IMR-90 (cell line): ENCODE measurements around the gene LTBP2. TPM values are rescaled to one million over a fixed set of nuclear protein-coding genes. Genes with fewer than 3 reads are reported as not detected.

Experiments used
- ATAC-seq: fragments of 200-7000 bp; cut with Tn5 transposase; 2 replicates; pipeline ENCODE4 v1.9.1; 2020; ENCODE audit warnings: low read depth, mild to moderate bottlenecking, moderate library complexity
- BruUV-seq: library from RNA; stranded (reverse); fragments of 400-500 nt; replicated peaks from 2 replicates; lab custom pipeline; 2021; lab: Mats Ljungman, UMichigan
- CTCF ChIA-PET: fragments of 300-600 bp; formaldehyde crosslinking; extraction: SDS; loops from one replicate; lab custom pipeline; 2021; ENCODE audit warnings: antibody characterized with exemption; lab: Yijun Ruan, JAX
- POLR2A ChIA-PET: fragments of 300-600 bp; sonication (Branson Sonifier 250); formaldehyde crosslinking; loops from one replicate; lab custom pipeline; 2022; ENCODE audit warnings: antibody characterized with exemption; ENCODE audit not compliant: unreplicated experiment; lab: Charles Lee
- DNase-seq: peaks from one replicate; pipeline ENCODE4 v3.0.0; 2013
- H2AFZ ChIP-seq: replicated peaks from 2 replicates; pipeline ENCODE3; 2013; ENCODE audit warnings: low read length, mild to moderate bottlenecking; ENCODE audit not compliant: poor library complexity
- H2AK5ac ChIP-seq: 2 replicates; pipeline ENCODE4 v1.6.1; 2013; ENCODE audit warnings: low read depth, low read length, inconsistent platforms
- H2AK9ac ChIP-seq: replicated peaks from 2 replicates; pipeline ENCODE3; 2013; ENCODE audit warnings: mild to moderate bottlenecking, low read depth, low read length, moderate library complexity; ENCODE audit not compliant: poor library complexity
- H2BK120ac ChIP-seq: 2 replicates; pipeline ENCODE4 v1.6.1; 2013; ENCODE audit warnings: low read depth, low read length, inconsistent platforms
- H2BK15ac ChIP-seq: 3 replicates; pipeline ENCODE4 v1.6.1; 2013; ENCODE audit warnings: low read depth, low read length, inconsistent platforms
- H2BK20ac ChIP-seq: 2 replicates; pipeline ENCODE4 v1.6.1; 2013; ENCODE audit warnings: low read depth, mild to moderate bottlenecking, inconsistent platforms, low read length, moderate library complexity
- H2BK5ac ChIP-seq: 2 replicates; pipeline ENCODE4 v1.6.1; 2013; ENCODE audit warnings: mild to moderate bottlenecking, low read depth, low read length, inconsistent platforms; ENCODE audit not compliant: poor library complexity, severe bottlenecking
- H3K14ac ChIP-seq: replicated peaks from 2 replicates; pipeline ENCODE4 v1.6.1; 2013; ENCODE audit warnings: low read depth, low read length, inconsistent platforms
- H3K18ac ChIP-seq: 2 replicates; pipeline ENCODE4 v1.6.1; 2013; ENCODE audit warnings: low read depth, low read length, control low read depth
- H3K23ac ChIP-seq: 2 replicates; pipeline ENCODE4 v1.6.1; 2013; ENCODE audit warnings: low read depth, low read length, inconsistent platforms
- H3K27ac ChIP-seq: 2 replicates; pipeline ENCODE4 v1.5.1; 2013; ENCODE audit warnings: mild to moderate bottlenecking, control low read depth, low read length; ENCODE audit not compliant: insufficient read depth
- H3K27me3 ChIP-seq: 2 replicates; pipeline ENCODE4 v1.6.1; 2013; ENCODE audit warnings: low read length; ENCODE audit not compliant: control insufficient read depth, insufficient read depth
- H3K36me3 ChIP-seq: 2 replicates; pipeline ENCODE4 v1.6.1; 2013; ENCODE audit warnings: low read length, mixed read lengths; ENCODE audit not compliant: control insufficient read depth, insufficient read depth
- H3K4ac ChIP-seq: 2 replicates; pipeline ENCODE4 v1.6.1; 2013; ENCODE audit warnings: low read depth, low read length, inconsistent platforms
- H3K4me1 ChIP-seq: 2 replicates; pipeline ENCODE4 v1.6.1; 2013; ENCODE audit warnings: low read length, mixed read lengths; ENCODE audit not compliant: control insufficient read depth, insufficient read depth
- H3K4me2 ChIP-seq: 2 replicates; pipeline ENCODE4 v1.6.1; 2013; ENCODE audit warnings: low read depth, mild to moderate bottlenecking, control low read depth, low read length, moderate library complexity
- H3K4me3 ChIP-seq: 2 replicates; pipeline ENCODE4 v1.5.1; 2013; ENCODE audit warnings: low read depth, mild to moderate bottlenecking, control low read depth, low read length, moderate library complexity; ENCODE audit not compliant: insufficient read depth
- H3K56ac ChIP-seq: 2 replicates; pipeline ENCODE4 v1.6.1; 2013; ENCODE audit warnings: low read length, inconsistent platforms; ENCODE audit not compliant: insufficient read depth; ENCODE audit errors: extremely low read depth
- H3K79me1 ChIP-seq, 2 experiments: 2 replicates each; pipeline ENCODE4 v1.6.1; 2013; ENCODE audit warnings: low read length in 2 of 2, inconsistent platforms in 1 of 2, low read depth in 1 of 2
- H3K9ac ChIP-seq: 2 replicates; pipeline ENCODE4 v1.6.1; 2013; ENCODE audit warnings: low read depth, low read length, control low read depth
- H3K9me1 ChIP-seq: 2 replicates; pipeline ENCODE4 v1.6.1; 2013; ENCODE audit warnings: low read length, inconsistent platforms; ENCODE audit not compliant: insufficient read depth
- H3K9me3 ChIP-seq: 2 replicates; pipeline ENCODE4 v1.6.1; 2013; ENCODE audit warnings: low read length; ENCODE audit not compliant: control insufficient read depth, insufficient read depth
- H4K20me1 ChIP-seq: 2 replicates; pipeline ENCODE4 v1.6.1; 2013; ENCODE audit warnings: low read length, inconsistent platforms; ENCODE audit not compliant: insufficient read depth
- H4K5ac ChIP-seq: 2 replicates; pipeline ENCODE4 v1.6.1; 2013; ENCODE audit warnings: mild to moderate bottlenecking, low read depth, low read length, control low read depth
- H4K8ac ChIP-seq, 2 experiments: 2 replicates each; pipeline ENCODE4 v1.6.1; 2013; ENCODE audit warnings: low read depth in 2 of 2, low read length in 2 of 2, control low read depth in 1 of 2, inconsistent platforms in 1 of 2
- H4K91ac ChIP-seq: 2 replicates; pipeline ENCODE4 v1.6.1; 2013; ENCODE audit warnings: low read depth, low read length, inconsistent platforms; ENCODE audit not compliant: insufficient read depth
- BHLHE40 ChIP-seq: fragments of 150-350 bp; IDR thresholded peaks from 2 replicates; pipeline ENCODE4 v1.6.1; 2016; ENCODE audit warnings: mild to moderate bottlenecking, low read depth, low read length
- CEBPB ChIP-seq: IDR thresholded peaks from 2 replicates; pipeline ENCODE4 v1.6.1; 2012; ENCODE audit warnings: low read depth, low read length, improper control_type of control experiment
- CHD1 ChIP-seq: IDR thresholded peaks from 2 replicates; pipeline ENCODE4 v1.6.1; 2012; ENCODE audit warnings: low read depth, low read length, improper control_type of control experiment
- FOS ChIP-seq: fragments of 150-350 bp; IDR thresholded peaks from 2 replicates; pipeline ENCODE4 v1.6.1; 2016; ENCODE audit warnings: low read depth, low read length
- MAFK ChIP-seq: IDR thresholded peaks from 2 replicates; pipeline ENCODE4 v1.6.1; 2012; ENCODE audit warnings: low read depth, low read length, improper control_type of control experiment
- MAZ ChIP-seq: IDR thresholded peaks from 2 replicates; pipeline ENCODE4 v1.6.1; 2012; ENCODE audit warnings: low read depth, mild to moderate bottlenecking, low read length, improper control_type of control experiment, moderate library complexity, borderline replicate concordance
- MXI1 ChIP-seq: IDR thresholded peaks from 2 replicates; pipeline ENCODE4 v1.6.1; 2012; ENCODE audit warnings: low read depth, mild to moderate bottlenecking, low read length, moderate library complexity, borderline replicate concordance
- NFE2L2 ChIP-seq: fragments of 150-350 bp; IDR thresholded peaks from 2 replicates; pipeline ENCODE4 v1.6.1; 2016; ENCODE audit warnings: low read depth, mild to moderate bottlenecking, low read length
- POLR2A ChIP-seq: IDR thresholded peaks from 2 replicates; pipeline ENCODE4 v1.6.1; 2012; ENCODE audit warnings: mild to moderate bottlenecking, low read depth, low read length
- RAD21 ChIP-seq: IDR thresholded peaks from 2 replicates; pipeline ENCODE4 v1.6.1; 2012; ENCODE audit warnings: low read length, improper control_type of control experiment
- RCOR1 ChIP-seq: IDR thresholded peaks from 2 replicates; pipeline ENCODE4 v1.6.1; 2012; ENCODE audit warnings: mild to moderate bottlenecking, low read length, improper control_type of control experiment; ENCODE audit not compliant: insufficient replicate concordance
- RFX5 ChIP-seq: IDR thresholded peaks from 2 replicates; pipeline ENCODE4 v1.8.0; 2012; ENCODE audit warnings: low read depth, mild to moderate bottlenecking, low read length, moderate library complexity
- SMC3 ChIP-seq: fragments of 150-350 bp; IDR thresholded peaks from 2 replicates; pipeline ENCODE4 v1.6.1; 2016; ENCODE audit warnings: low read depth, mild to moderate bottlenecking, antibody characterized with exemption, low read length, moderate library complexity
- USF2 ChIP-seq: fragments of 150-350 bp; IDR thresholded peaks from 2 replicates; pipeline ENCODE4 v1.6.1; 2017; ENCODE audit warnings: mild to moderate bottlenecking, antibody characterized with exemption, low read length, low read depth
- WGBS, 2 experiments: methylation state at CpG; one replicate each; pipeline versions ENCODE4 v1.1.5 to v1.1.7; 2013; ENCODE audit warnings: missing lambda C conversion rate in 2 of 2; ENCODE audit not compliant: insufficient read length in 1 of 2; ENCODE audit errors: extremely low coverage in 2 of 2; 5-methylcytosine and 5-hydroxymethylcytosine counted together
- dilution Hi-C: fragments of 300-500 bp; cut with HindIII; formaldehyde crosslinking; loops from one replicate; pipeline ENCODE4 v1.14.3; 2018; ENCODE audit warnings: low sequenced_read_pairs; ENCODE audit not compliant: unreplicated experiment
- in situ Hi-C: fragments of 300-500 bp; cut with MboI; formaldehyde crosslinking; loops from 3 replicates; pipeline ENCODE4 v1.14.3; 2019; ENCODE audit warnings: low sequenced_read_pairs, inconsistent platforms, mixed read lengths
- intact Hi-C: fragments of 100-400 bp; cut with micrococcal nuclease; formaldehyde crosslinking; loops from 2 replicates; pipeline ENCODE4 v1.10.0; 2022
- polyA plus RNA-seq, 3 experiments: library from polyadenylated mRNA; depleted of rRNA; stranded (reverse); fragments of >200 nt; gene quantifications; 2 replicates each; pipeline ENCODE4 v1.2.3, GENCODE V29; 2012; ENCODE audit warnings: low replicate concordance in 1 of 3
- total RNA-seq: library from RNA; depleted of rRNA; stranded (reverse); fragments of >200 nt; gene quantifications from 2 replicates; pipeline ENCODE4 v1.2.3, GENCODE V29; 2012
- TF ChIP-seq, protein P1 (sequence below): fragments of 150-350 bp; IDR thresholded peaks from 2 replicates; pipeline ENCODE4 v1.6.1; 2016; ENCODE audit warnings: low read depth, mild to moderate bottlenecking, low read length, moderate library complexity, borderline replicate concordance

LTBP2 gene
- total and polyA plus RNA-seq, 2 of the 4 experiments (the other 2 are of a cell fraction): 23.8 to 79.3 TPM

GRCh38 chr14:74618078-74618952, 6.3 kb upstream of the LTBP2 start:
- DNase-seq (peak; percentile 74), ATAC-seq (no peak)
- Histone ChIP-seq H3K79me1 (peaks cover 0 to 49% of the 10 kb centered on the region in 2 experiments; a peak in 2 of 4 replicates), H4K20me1 (no peaks in the 10 kb centered on the region), H2AK9ac (peak overlapping the region; percentile 84), H3K4me1 (peaks cover 44% of the 10 kb centered on the region), H3K23ac (peak overlapping the region; percentile 92), H3K4ac (peak overlapping the region; percentile 100), H3K18ac (peak overlapping the region; percentile 91), H3K27ac (peak overlapping the region; percentile 92), H2BK20ac (peak overlapping the region; percentile 100), H3K9me1 (peaks cover 65% of the 10 kb centered on the region), H2BK5ac (peak overlapping the region; percentile 96), H3K27me3 (no peaks in the 10 kb centered on the region), H3K36me3 (no peaks in the 10 kb centered on the region), H2AK5ac (peak overlapping the region; percentile 100), H3K9ac (peak overlapping the region; percentile 7), H2BK120ac (peak overlapping the region; percentile 100), H4K8ac (peak overlapping the region; percentile 81 to 98), H3K4me3 (no peak overlapping the region), H4K5ac (peak overlapping the region; percentile 91), H3K14ac (peak overlapping the region; percentile 99), H2AFZ (peak overlapping the region; percentile 60), H3K56ac (peak overlapping the region; percentile 73), H3K9me3 (no peaks in the 10 kb centered on the region), H3K4me2 (peak overlapping the region; percentile 11; the same call in 1 of the 2 replicates), H2BK15ac (peak overlapping the region; percentile 95), H4K91ac (peak overlapping the region; percentile 100)
- 100% methylated on average over 1 of the region's 10 CpGs; no CpG with 5 or more reads in 1 of the 2 experiments for WGBS, 2 experiments
- in situ Hi-C loops: no loop called here
- dilution Hi-C loops: no loop called here
- ChIA-PET POLR2A (interaction anchor here (1.0 kb wide), 1 partner anchor 46 kb away, joined by 5 read pairs; no protein-coding TSS in a partner anchor), CTCF (interaction anchor here (0.5 to 1.9 kb wide), 5 partner anchors 9 to 186 kb away, joined by 3 to 5 read pairs (median 4); no protein-coding TSS in a partner anchor)
- intact Hi-C loops: loop anchor here (5.0 kb wide), 1 partner anchor 39 kb away; no protein-coding TSS in a partner anchor
- BruUV-seq: no TSS peak
- TF ChIP-seq MAFK: no peak
- no peak for TF ChIP-seq CHD1
- no peak for TF ChIP-seq RAD21
- no peak for TF ChIP-seq MXI1
- 0 out of 2 replicates have a peak, but pooled peaks have one; percentile 21 for TF ChIP-seq POLR2A
- no peak for TF ChIP-seq NFE2L2
- no peak for TF ChIP-seq SMC3
- no peak for TF ChIP-seq MAZ
- no peak for TF ChIP-seq RCOR1
- TF ChIP-seq USF2: no peak
- 0 out of 2 replicates have a peak, but pooled peaks have one; percentile 34 for TF ChIP-seq BHLHE40
- TF ChIP-seq FOS: peak; percentile 53; the same call in 1 of the 2 replicates
- TF ChIP-seq RFX5: no peak
- peak; percentile 65 for TF ChIP-seq CEBPB
- TF ChIP-seq, protein P1, sequence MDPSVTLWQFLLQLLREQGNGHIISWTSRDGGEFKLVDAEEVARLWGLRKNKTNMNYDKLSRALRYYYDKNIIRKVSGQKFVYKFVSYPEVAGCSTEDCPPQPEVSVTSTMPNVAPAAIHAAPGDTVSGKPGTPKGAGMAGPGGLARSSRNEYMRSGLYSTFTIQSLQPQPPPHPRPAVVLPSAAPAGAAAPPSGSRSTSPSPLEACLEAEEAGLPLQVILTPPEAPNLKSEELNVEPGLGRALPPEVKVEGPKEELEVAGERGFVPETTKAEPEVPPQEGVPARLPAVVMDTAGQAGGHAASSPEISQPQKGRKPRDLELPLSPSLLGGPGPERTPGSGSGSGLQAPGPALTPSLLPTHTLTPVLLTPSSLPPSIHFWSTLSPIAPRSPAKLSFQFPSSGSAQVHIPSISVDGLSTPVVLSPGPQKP: no peak
